Smooth muscle cell (in vitro differentiated cells): ENCODE results near the gene ZNF462. TPM values are rescaled to one million over a fixed set of nuclear protein-coding genes. Genes with fewer than 3 reads are reported as not detected.

Experiments
- DNase-seq: peaks from one replicate; lab custom pipeline; 2025; ENCODE audit not compliant: unreplicated experiment; lab: John Stamatoyannopoulos, UW
- H2AFZ ChIP-seq: fragments of 200-600 bp; sonication (generic); 2 replicates; pipeline ENCODE4 v1.6.0; 2016; ENCODE audit warnings: antibody characterized with exemption, low read depth, mild to moderate bottlenecking
- H3F3A ChIP-seq: fragments of 200-600 bp; sonication (generic); 2 replicates; pipeline ENCODE4 v1.6.0; 2017; ENCODE audit warnings: antibody characterized with exemption, low read depth
- H3K27ac ChIP-seq: fragments of 200-600 bp; sonication (generic); 2 replicates; pipeline ENCODE4 v1.5.1; 2016; ENCODE audit warnings: low read depth, mild to moderate bottlenecking
- H3K27me3 ChIP-seq: fragments of 200-600 bp; sonication (generic); 2 replicates; pipeline ENCODE4 v1.6.1; 2016; ENCODE audit warnings: low read depth, mild to moderate bottlenecking
- H3K36me3 ChIP-seq: fragments of 200-600 bp; sonication (generic); 2 replicates; pipeline ENCODE4 v1.5.1; 2016; ENCODE audit warnings: low read depth
- H3K4me1 ChIP-seq: fragments of 200-600 bp; sonication (generic); 2 replicates; pipeline ENCODE4 v1.5.1; 2016; ENCODE audit warnings: low read depth
- H3K4me2 ChIP-seq: fragments of 200-600 bp; sonication (generic); 2 replicates; pipeline ENCODE4 v1.6.0; 2016; ENCODE audit warnings: mild to moderate bottlenecking
- H3K4me3 ChIP-seq: fragments of 200-600 bp; sonication (generic); 2 replicates; pipeline ENCODE4 v1.5.1; 2016; ENCODE audit warnings: mild to moderate bottlenecking
- H3K79me2 ChIP-seq: fragments of 200-600 bp; sonication (generic); 2 replicates; pipeline ENCODE4 v1.6.0; 2016; ENCODE audit warnings: low read depth, mild to moderate bottlenecking
- H3K9ac ChIP-seq: fragments of 200-600 bp; sonication (generic); 2 replicates; pipeline ENCODE4 v1.6.0; 2016; ENCODE audit warnings: low read depth
- H3K9me3 ChIP-seq: fragments of 200-600 bp; sonication (generic); replicated peaks from 2 replicates; pipeline ENCODE4 v1.5.1; 2016; ENCODE audit warnings: low read depth
- H4K20me1 ChIP-seq: fragments of 200-600 bp; sonication (generic); 2 replicates; pipeline ENCODE4 v1.6.0; 2016; ENCODE audit warnings: low read depth
- CTCF ChIP-seq: fragments of 200-600 bp; sonication (generic); IDR thresholded peaks from 2 replicates; pipeline ENCODE4 v1.5.1; 2017; ENCODE audit warnings: borderline replicate concordance, mild to moderate bottlenecking, antibody characterized with exemption; ENCODE audit not compliant: insufficient read depth, poor library complexity, severe bottlenecking
- WGBS: methylation state at CpG from one replicate; pipeline ENCODE4 v1.1.7; 2016; ENCODE audit warnings: low lambda C conversion rate; 5-methylcytosine and 5-hydroxymethylcytosine counted together
- polyA plus RNA-seq: library from polyadenylated mRNA; unstranded; fragments of >200 nt; fragmentation: Nextera tagmentation; extraction: Ambion mirVana; gene quantifications from 2 replicates; pipeline ENCODE4 v1.2.1, GENCODE V29; 2016
- total RNA-seq: library from RNA; depleted of rRNA; stranded (reverse); fragments of >200 nt; gene quantifications from 2 replicates; pipeline ENCODE4 v1.2.3, GENCODE V29; 2014

ZNF462 gene
- total and polyA plus RNA-seq, 2 experiments from 2014 or later = 9.1 to 32.2 TPM

GRCh38 chr9:106892632-106893031, 29.7 kb downstream of the ZNF462 start:
- Histone ChIP-seq H3K9me3 (no peaks in the 10 kb centered on the region), H3K27ac (peak overlapping the region; percentile 99), H4K20me1 (peaks cover 41% of the 10 kb centered on the region), H3K4me3 (no peak overlapping the region), H3F3A (peaks cover 18% of the 10 kb centered on the region), H3K4me1 (peaks cover 67% of the 10 kb centered on the region), H3K4me2 (peak overlapping the region; percentile 75), H2AFZ (no peak overlapping the region), H3K27me3 (no peaks in the 10 kb centered on the region), H3K9ac (peak overlapping the region; percentile 91), H3K79me2 (peaks cover 89% of the 10 kb centered on the region), H3K36me3 (no peaks in the 10 kb centered on the region)
- no peak for DNase-seq
- WGBS = 22% methylated on average over 4 of the region's 4 CpGs
- TF ChIP-seq CTCF = no peak

- Histone ChIP-seq H3K9me3 (no peaks in the 10 kb centered on the region), H3K4me1 (peaks cover 69% of the 10 kb centered on the region), H3K4me3 (no peak overlapping the region), H3F3A (peaks cover 18% of the 10 kb centered on the region), H4K20me1 (peaks cover 46% of the 10 kb centered on the region), H3K36me3 (no peaks in the 10 kb centered on the region), H3K4me2 (peak overlapping the region; percentile 75), H3K27ac (peak overlapping the region; percentile 99), H2AFZ (no peak overlapping the region), H3K27me3 (no peaks in the 10 kb centered on the region), H3K79me2 (peaks cover 89% of the 10 kb centered on the region), H3K9ac (peak overlapping the region; percentile 91)
- no peak for TF ChIP-seq CTCF
- no peak for DNase-seq
- WGBS = 42% methylated on average over 1 of the region's 1 CpG
These were observed 30.1 kb downstream of the ZNF462 start for GRCh38 chr9:106893088-106893487.

- no peak overlapping the region for H3K9ac ChIP-seq
- H3K4me2 ChIP-seq = peak overlapping the region; percentile 72
- no peak for TF ChIP-seq CTCF
- H3K79me2 ChIP-seq = peaks cover 89% of the 10 kb centered on the region
- peaks cover 18% of the 10 kb centered on the region for H3F3A ChIP-seq
- no peak for DNase-seq
- H3K27me3 ChIP-seq = no peaks in the 10 kb centered on the region
- no peaks in the 10 kb centered on the region for H3K36me3 ChIP-seq
- no peaks in the 10 kb centered on the region for H3K9me3 ChIP-seq
- 29% methylated on average over 1 of the region's 1 CpG for whole genome bisulfite sequencing
- peaks cover 38% of the 10 kb centered on the region for H3K4me1 ChIP-seq
- no peak overlapping the region for H3K4me3 ChIP-seq
- peak overlapping the region; percentile 84 for H3K27ac ChIP-seq
- H4K20me1 ChIP-seq = peaks cover 32% of the 10 kb centered on the region
- H2AFZ ChIP-seq = no peak overlapping the region
These were observed 33.7 kb downstream of the ZNF462 start for GRCh38 chr9:106896695-106897094.

GRCh38 chr9:106897236-106897635, 34.3 kb downstream of the ZNF462 start:
- peaks cover 33% of the 10 kb centered on the region for H3K4me1 ChIP-seq
- H3K27me3 ChIP-seq = no peaks in the 10 kb centered on the region
- peaks cover 89% of the 10 kb centered on the region for H3K79me2 ChIP-seq
- DNase-seq = no peak
- 18% methylated on average over 1 of the region's 1 CpG for WGBS
- H2AFZ ChIP-seq = no peak overlapping the region
- H3K36me3 ChIP-seq = no peaks in the 10 kb centered on the region
- H3K9ac ChIP-seq = peak overlapping the region; percentile 30
- H3F3A ChIP-seq = peaks cover 16% of the 10 kb centered on the region
- H3K4me2 ChIP-seq = peak overlapping the region; percentile 72
- no peak for TF ChIP-seq CTCF
- H3K4me3 ChIP-seq = no peak overlapping the region
- H3K9me3 ChIP-seq = no peaks in the 10 kb centered on the region
- H3K27ac ChIP-seq = peak overlapping the region; percentile 84
- H4K20me1 ChIP-seq = peaks cover 32% of the 10 kb centered on the region
